Right ventricle myocardium inferior (tissue), 1 donor: ENCODE results near the gene TRH. TPM values are rescaled to one million over a fixed set of nuclear protein-coding genes. Genes with fewer than 3 reads are reported as not detected.

Experiments
- ATAC-seq: fragments of 200-7000 bp; cut with Tn5 transposase; one replicate; pipeline ENCODE4 v1.9.1; 2020; ENCODE audit warnings: mild to moderate bottlenecking, moderate library complexity
- DNase-seq: peaks from one replicate; pipeline ENCODE4 v3.0.0; 2021; ENCODE audit errors: missing footprints
- intact Hi-C: fragments of 100-400 bp; cut with DNase I; formaldehyde crosslinking; loops from one replicate; pipeline ENCODE4 v1.11.0; 2022
- total RNA-seq: library from RNA; stranded (reverse); fragmentation: NEBNext Ultra II Directional; extraction: Animal tissue kit (Norgen Biotek cat#: 25700); gene quantifications from one replicate; pipeline ENCODE4 v1.2.1, GENCODE V29; 2021
- donor health status: DM: no; HTN: yes; CAD: no; lungs with severe emphysema.

The TRH gene
- total RNA-seq, 1 donor from 2014 or later: not detected

- intact Hi-C loops: no loop called here
- no peak for DNase-seq
- ATAC-seq: no peak
Measured at GRCh38 chr3:129956936-129957335, 17.6 kb upstream of the TRH start.

GRCh38 chr3:129958755-129959154 is 15.8 kb upstream of the TRH start:
- intact Hi-C loops: no loop called here
- ATAC-seq: no peak
- no peak for DNase-seq

- no peak for ATAC-seq
- no peak for DNase-seq
- intact Hi-C loops: no loop called here
Measured at GRCh38 chr3:129961141-129961541, 13.4 kb upstream of the TRH start.

- intact Hi-C loops: no loop called here
- ATAC-seq: no peak
- no peak for DNase-seq
Measured at GRCh38 chr3:129962600-129962999, 11.9 kb upstream of the TRH start.

- intact Hi-C loops: no loop called here
- DNase-seq: no peak
- no peak for ATAC-seq
Measured at GRCh38 chr3:129965937-129966336, 8.6 kb upstream of the TRH start.

GRCh38 chr3:129966876-129967275 is 7.6 kb upstream of the TRH start:
- intact Hi-C loops: no loop called here
- ATAC-seq: no peak
- no peak for DNase-seq

- intact Hi-C loops: no loop called here
- no peak for ATAC-seq
- DNase-seq: no peak
Measured at GRCh38 chr3:129967761-129968160, 6.8 kb upstream of the TRH start.

GRCh38 chr3:129971351-129972052 is 3.0 kb upstream of the TRH start:
- no peak for ATAC-seq
- intact Hi-C loops: no loop called here
- DNase-seq: no peak

GRCh38 chr3:129972301-129972700 is 2.2 kb upstream of the TRH start:
- no peak for ATAC-seq
- no peak for DNase-seq
- intact Hi-C loops: no loop called here

- intact Hi-C loops: no loop called here
- DNase-seq: no peak
- ATAC-seq: no peak
Measured at GRCh38 chr3:129973853-129974563, 512 bp upstream of the TRH start.

- intact Hi-C loops: no loop called here
- ATAC-seq (no peak), DNase-seq (peak; percentile 70)
Measured at GRCh38 chr3:129974833-129975704, 549 bp downstream of the TRH start.

- intact Hi-C loops: no loop called here
- DNase-seq: no peak
- no peak for ATAC-seq
Measured at GRCh38 chr3:129975705-129976048, 1.2 kb downstream of the TRH start.

- DNase-seq (no peak), ATAC-seq (no peak)
- intact Hi-C loops: no loop called here
Measured at GRCh38 chr3:129976286-129976685, 1.8 kb downstream of the TRH start.

GRCh38 chr3:129978123-129978522 is 3.6 kb downstream of the TRH start:
- peak; percentile 17 for ATAC-seq
- no peak for DNase-seq
- intact Hi-C loops: no loop called here

GRCh38 chr3:129979905-129980304 is 5.4 kb downstream of the TRH start:
- DNase-seq (no peak), ATAC-seq (no peak)
- intact Hi-C loops: no loop called here

- DNase-seq: no peak
- no peak for ATAC-seq
- intact Hi-C loops: no loop called here
Measured at GRCh38 chr3:129983561-129983960, 9.0 kb downstream of the TRH start.

GRCh38 chr3:129984125-129984524 is 9.6 kb downstream of the TRH start:
- DNase-seq (no peak), ATAC-seq (no peak)
- intact Hi-C loops: no loop called here

GRCh38 chr3:129985113-129985512 is 10.6 kb downstream of the TRH start:
- ATAC-seq: peak; percentile 76
- DNase-seq: peak; percentile 71
- intact Hi-C loops: no loop called here

GRCh38 chr3:129988429-129988828 is 13.9 kb downstream of the TRH start:
- intact Hi-C loops: no loop called here
- DNase-seq (no peak), ATAC-seq (no peak)

GRCh38 chr3:129989414-129989813 is 14.9 kb downstream of the TRH start:
- no peak for DNase-seq
- intact Hi-C loops: no loop called here

More at GRCh38 chr3:129989414-129989813, 14.9 kb downstream of the TRH start:
- no peak for ATAC-seq
